ENCODE measurements around the gene SERTAD3. TPM values are rescaled to one million over a fixed set of nuclear protein-coding genes. Genes with fewer than 3 reads are reported as not detected.

Gene SERTAD3
- total and polyA plus RNA-seq, 2 donors (not counting 3 experiments of a cell fraction or from before 2014, with no cell fraction given), result 13.3 to 29.9 TPM

- ChIA-PET POLR2A (no interaction called here), CTCF (no interaction called here)
- H3K4me1 ChIP-seq (ENCODE audit: control insufficient read depth, extremely low read depth, insufficient read depth, low read length), result no peaks in the 10 kb centered on the region
- no peaks in the 10 kb centered on the region for H3K9me3 ChIP-seq (replicated peaks; ENCODE audit: control insufficient read depth, insufficient read depth, low read length)
- no peaks in the 10 kb centered on the region for H3K79me2 ChIP-seq (ENCODE audit: control insufficient read depth, insufficient read depth, low read length)
- dilution Hi-C loops (cut with MboI; ENCODE audit: extremely low pct_ligation_motif_present, low sequenced_read_pairs) (no loop called here), intact Hi-C loops (cut with micrococcal nuclease) (no loop called here)
- TF ChIP-seq GATA2 (IDR thresholded peaks at IDR 0.05; ENCODE audit: insufficient read depth, insufficient read length, low read depth, low read length), result no peak
- TF ChIP-seq EZH2 (IDR thresholded peaks at IDR 0.05; ENCODE audit: borderline replicate concordance, low read depth, low read length, severe bottlenecking), result no peak
- no peak for TF ChIP-seq MYC (IDR thresholded peaks at IDR 0.05; ENCODE audit: low read depth, low read length)
- no peak for TF ChIP-seq MAX (IDR thresholded peaks at IDR 0.05; ENCODE audit: insufficient read depth, insufficient read length)
- TF ChIP-seq CTCF (IDR thresholded peaks at IDR 0.05; ENCODE audit: extremely low read depth in 1 of 2, insufficient read depth in 1 of 2, low read depth in 1 of 2, low read length in 2 of 2), result no peak
- no peak for TF ChIP-seq POLR2AphosphoS5 (IDR thresholded peaks at IDR 0.05; ENCODE audit: insufficient read depth, low read depth, low read length)
- no peak for TF ChIP-seq JUN (IDR thresholded peaks at IDR 0.05; ENCODE audit: borderline replicate concordance, insufficient read depth, insufficient read length, low read depth)
- TF ChIP-seq FOS (IDR thresholded peaks at IDR 0.05; ENCODE audit: borderline replicate concordance, insufficient read depth, low read length), result no peak
- no peak for TF ChIP-seq POLR2A (IDR thresholded peaks at IDR 0.05; ENCODE audit: low read depth, low read length)
- H3K27ac ChIP-seq (ENCODE audit: insufficient read depth, low read depth, low read length), result no peak overlapping the region
- H2AFZ ChIP-seq (ENCODE audit: low read depth, low read length), result no peak overlapping the region
- H3K36me3 ChIP-seq (ENCODE audit: control insufficient read depth in 2 of 2, extremely low read depth in 1 of 2, insufficient read depth in 2 of 2, low read length in 2 of 2), result no peaks in the 10 kb centered on the region
- no peaks in the 10 kb centered on the region for H4K20me1 ChIP-seq (replicated peaks; ENCODE audit: control insufficient read depth, extremely low read depth, insufficient read depth, low read length)
- DNase-seq (ENCODE audit: low read depth, low spot score) (no peak), FAIRE-seq (no peak)
- no peak overlapping the region for H3K9ac ChIP-seq (replicated peaks; ENCODE audit: extremely low read depth, insufficient read depth, low read length)
- H3K4me3 ChIP-seq (replicated peaks in 1 of 3; ENCODE audit: insufficient read depth in 1 of 3, low read depth in 1 of 3, low read length in 3 of 3), result no peak overlapping the region
- no peaks in the 10 kb centered on the region for H3K9me1 ChIP-seq (replicated peaks; ENCODE audit: control insufficient read depth, extremely low read depth, insufficient read depth, low read length)
- no peak overlapping the region for H3K4me2 ChIP-seq (ENCODE audit: insufficient read depth, low read length)
- BruUV-seq (replicated peaks), result no TSS peak
- no peaks in the 10 kb centered on the region for H3K27me3 ChIP-seq (ENCODE audit: control insufficient read depth in 2 of 2, insufficient read depth in 2 of 2, low read length in 2 of 2)
Observed at GRCh38 chr19:40474737-40475136, 30.6 kb upstream of the SERTAD3 start.

Data from endothelial cell of umbilical vein (primary cell).